Measurements from ENCODE around the gene EPB41L4A.
A peak's percentile ranks its signal among the peaks of the same experiment; 100 is the strongest.

Gene EPB41L4A, protein sequence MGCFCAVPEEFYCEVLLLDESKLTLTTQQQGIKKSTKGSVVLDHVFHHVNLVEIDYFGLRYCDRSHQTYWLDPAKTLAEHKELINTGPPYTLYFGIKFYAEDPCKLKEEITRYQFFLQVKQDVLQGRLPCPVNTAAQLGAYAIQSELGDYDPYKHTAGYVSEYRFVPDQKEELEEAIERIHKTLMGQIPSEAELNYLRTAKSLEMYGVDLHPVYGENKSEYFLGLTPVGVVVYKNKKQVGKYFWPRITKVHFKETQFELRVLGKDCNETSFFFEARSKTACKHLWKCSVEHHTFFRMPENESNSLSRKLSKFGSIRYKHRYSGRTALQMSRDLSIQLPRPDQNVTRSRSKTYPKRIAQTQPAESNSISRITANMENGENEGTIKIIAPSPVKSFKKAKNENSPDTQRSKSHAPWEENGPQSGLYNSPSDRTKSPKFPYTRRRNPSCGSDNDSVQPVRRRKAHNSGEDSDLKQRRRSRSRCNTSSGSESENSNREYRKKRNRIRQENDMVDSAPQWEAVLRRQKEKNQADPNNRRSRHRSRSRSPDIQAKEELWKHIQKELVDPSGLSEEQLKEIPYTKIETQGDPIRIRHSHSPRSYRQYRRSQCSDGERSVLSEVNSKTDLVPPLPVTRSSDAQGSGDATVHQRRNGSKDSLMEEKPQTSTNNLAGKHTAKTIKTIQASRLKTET

DNA sequence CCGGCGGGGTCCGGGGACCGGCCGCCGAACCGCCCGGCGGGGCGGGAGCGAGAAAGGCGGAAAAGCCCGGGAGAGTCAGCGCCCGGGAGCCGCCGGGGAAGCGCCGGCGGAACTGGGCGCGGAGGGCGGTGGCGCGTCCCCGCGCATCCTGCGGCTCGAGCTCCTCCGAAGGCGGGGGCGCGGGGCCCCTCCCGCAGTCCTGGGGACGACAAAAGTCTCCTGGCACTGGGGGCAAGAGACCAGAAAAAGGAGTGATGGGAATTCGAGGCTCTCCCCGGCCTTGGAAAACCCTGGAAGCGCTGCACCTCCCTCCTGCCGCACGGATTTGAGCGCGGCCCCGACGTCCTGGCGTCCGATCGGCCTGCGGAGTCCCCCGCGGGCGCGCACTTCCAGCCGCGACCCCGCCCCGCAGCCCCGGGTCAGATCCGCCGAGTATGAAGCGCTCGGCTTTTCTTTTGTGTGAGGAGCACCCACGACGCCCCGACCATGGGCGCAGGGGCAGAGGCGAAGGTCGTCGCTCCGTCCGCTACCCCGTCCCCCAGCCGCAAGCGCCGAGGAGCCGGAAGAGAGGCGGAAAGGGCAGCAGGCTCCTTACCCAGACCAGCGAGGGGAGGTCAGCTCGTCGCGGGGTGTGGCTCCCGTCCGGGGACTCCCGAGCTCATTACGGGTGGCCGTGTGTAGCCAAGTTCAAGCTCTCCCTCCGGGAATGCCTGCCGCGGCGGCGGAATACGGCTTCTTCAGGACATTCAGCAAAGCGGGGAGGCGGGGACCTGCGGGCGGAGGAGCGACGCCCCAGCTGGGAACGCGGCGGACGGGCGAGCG lies at the start of gene EPB41L4A:
EPB41L4A (minus strand) TSS at position 114 of the 822 bp plus-strand sequence. CDS start 238 bp downstream, outside the sequence.
- TF ChIP-seq RAD21 (IDR thresholded peaks at IDR 0.05; ENCODE audit: low read depth) = no peak
- TF ChIP-seq CEBPB (IDR thresholded peaks at IDR 0.05) = no peak
- TF ChIP-seq NFIC (IDR thresholded peaks at IDR 0.05) = peak; percentile 9; the same call in 1 of the 2 replicates
- peak; percentile 35 for TF ChIP-seq ZBTB7A (IDR thresholded peaks at IDR 0.05; ENCODE audit: low read depth)
- no peak for TF ChIP-seq FOXM1 (IDR thresholded peaks at IDR 0.05; ENCODE audit: borderline replicate concordance, low read depth)
- 0 out of 2 replicates have a peak, but pooled peaks have one; percentile 43 for TF ChIP-seq TAF1 (IDR thresholded peaks at IDR 0.05; ENCODE audit: low read depth)
- 0 out of 2 replicates have a peak, but pooled peaks have one; percentile 8 for TF ChIP-seq EGR1 (IDR thresholded peaks at IDR 0.05)
- TF ChIP-seq EP300 (IDR thresholded peaks at IDR 0.05; ENCODE audit: borderline replicate concordance) = no peak

DNA sequence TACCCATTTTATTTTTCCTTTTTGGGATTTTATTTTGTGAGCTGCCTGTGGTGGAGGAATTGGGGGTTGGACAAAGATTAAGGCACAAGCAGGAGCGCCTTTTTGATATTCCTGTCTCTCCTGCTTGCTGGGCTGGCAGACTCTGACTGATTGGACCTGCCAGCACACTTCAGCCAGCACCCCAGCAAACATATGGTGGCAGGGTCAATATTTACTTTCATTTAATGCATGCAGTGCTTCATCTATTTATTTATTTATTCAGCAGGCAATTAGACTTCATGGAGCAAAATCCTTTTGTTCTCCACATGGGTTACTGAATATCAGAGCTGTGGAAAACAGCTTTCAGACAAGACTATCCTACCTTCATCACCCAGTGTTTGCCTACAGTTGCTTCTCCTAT lies 48.4 kb upstream of the EPB41L4A start:
- no peak for TF ChIP-seq TAF1 (IDR thresholded peaks at IDR 0.05; ENCODE audit: low read depth)
- TF ChIP-seq, protein P1, sequence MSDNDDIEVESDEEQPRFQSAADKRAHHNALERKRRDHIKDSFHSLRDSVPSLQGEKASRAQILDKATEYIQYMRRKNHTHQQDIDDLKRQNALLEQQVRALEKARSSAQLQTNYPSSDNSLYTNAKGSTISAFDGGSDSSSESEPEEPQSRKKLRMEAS (IDR thresholded peaks at IDR 0.05) = no peak
- no peak for TF ChIP-seq CREB1 (IDR thresholded peaks at IDR 0.05; ENCODE audit: low read depth)
- TF ChIP-seq YY1 (IDR thresholded peaks at IDR 0.05; ENCODE audit: low read depth) = no peak
- TF ChIP-seq RAD21 (IDR thresholded peaks at IDR 0.05; ENCODE audit: low read depth) = no peak
- TF ChIP-seq ZBTB7A (IDR thresholded peaks at IDR 0.05; ENCODE audit: low read depth) = no peak
- TF ChIP-seq, protein P2, sequence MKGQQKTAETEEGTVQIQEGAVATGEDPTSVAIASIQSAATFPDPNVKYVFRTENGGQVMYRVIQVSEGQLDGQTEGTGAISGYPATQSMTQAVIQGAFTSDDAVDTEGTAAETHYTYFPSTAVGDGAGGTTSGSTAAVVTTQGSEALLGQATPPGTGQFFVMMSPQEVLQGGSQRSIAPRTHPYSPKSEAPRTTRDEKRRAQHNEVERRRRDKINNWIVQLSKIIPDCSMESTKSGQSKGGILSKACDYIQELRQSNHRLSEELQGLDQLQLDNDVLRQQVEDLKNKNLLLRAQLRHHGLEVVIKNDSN (IDR thresholded peaks at IDR 0.05) = no peak
- no peak for TF ChIP-seq FOXM1 (IDR thresholded peaks at IDR 0.05; ENCODE audit: borderline replicate concordance, low read depth)
- no peak for TF ChIP-seq NFIC (IDR thresholded peaks at IDR 0.05)
- no peak for TF ChIP-seq EGR1 (IDR thresholded peaks at IDR 0.05)
- TF ChIP-seq EP300 (IDR thresholded peaks at IDR 0.05; ENCODE audit: borderline replicate concordance) = no peak
- TF ChIP-seq TEAD4 (IDR thresholded peaks at IDR 0.05) = no peak
- no peak for TF ChIP-seq CEBPB (IDR thresholded peaks at IDR 0.05)
- TF ChIP-seq, protein P3, sequence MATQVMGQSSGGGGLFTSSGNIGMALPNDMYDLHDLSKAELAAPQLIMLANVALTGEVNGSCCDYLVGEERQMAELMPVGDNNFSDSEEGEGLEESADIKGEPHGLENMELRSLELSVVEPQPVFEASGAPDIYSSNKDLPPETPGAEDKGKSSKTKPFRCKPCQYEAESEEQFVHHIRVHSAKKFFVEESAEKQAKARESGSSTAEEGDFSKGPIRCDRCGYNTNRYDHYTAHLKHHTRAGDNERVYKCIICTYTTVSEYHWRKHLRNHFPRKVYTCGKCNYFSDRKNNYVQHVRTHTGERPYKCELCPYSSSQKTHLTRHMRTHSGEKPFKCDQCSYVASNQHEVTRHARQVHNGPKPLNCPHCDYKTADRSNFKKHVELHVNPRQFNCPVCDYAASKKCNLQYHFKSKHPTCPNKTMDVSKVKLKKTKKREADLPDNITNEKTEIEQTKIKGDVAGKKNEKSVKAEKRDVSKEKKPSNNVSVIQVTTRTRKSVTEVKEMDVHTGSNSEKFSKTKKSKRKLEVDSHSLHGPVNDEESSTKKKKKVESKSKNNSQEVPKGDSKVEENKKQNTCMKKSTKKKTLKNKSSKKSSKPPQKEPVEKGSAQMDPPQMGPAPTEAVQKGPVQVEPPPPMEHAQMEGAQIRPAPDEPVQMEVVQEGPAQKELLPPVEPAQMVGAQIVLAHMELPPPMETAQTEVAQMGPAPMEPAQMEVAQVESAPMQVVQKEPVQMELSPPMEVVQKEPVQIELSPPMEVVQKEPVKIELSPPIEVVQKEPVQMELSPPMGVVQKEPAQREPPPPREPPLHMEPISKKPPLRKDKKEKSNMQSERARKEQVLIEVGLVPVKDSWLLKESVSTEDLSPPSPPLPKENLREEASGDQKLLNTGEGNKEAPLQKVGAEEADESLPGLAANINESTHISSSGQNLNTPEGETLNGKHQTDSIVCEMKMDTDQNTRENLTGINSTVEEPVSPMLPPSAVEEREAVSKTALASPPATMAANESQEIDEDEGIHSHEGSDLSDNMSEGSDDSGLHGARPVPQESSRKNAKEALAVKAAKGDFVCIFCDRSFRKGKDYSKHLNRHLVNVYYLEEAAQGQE (IDR thresholded peaks at IDR 0.05; ENCODE audit: low read depth) = no peak
- TF ChIP-seq TCF12 (IDR thresholded peaks at IDR 0.05; ENCODE audit: low read depth) = no peak

DNA sequence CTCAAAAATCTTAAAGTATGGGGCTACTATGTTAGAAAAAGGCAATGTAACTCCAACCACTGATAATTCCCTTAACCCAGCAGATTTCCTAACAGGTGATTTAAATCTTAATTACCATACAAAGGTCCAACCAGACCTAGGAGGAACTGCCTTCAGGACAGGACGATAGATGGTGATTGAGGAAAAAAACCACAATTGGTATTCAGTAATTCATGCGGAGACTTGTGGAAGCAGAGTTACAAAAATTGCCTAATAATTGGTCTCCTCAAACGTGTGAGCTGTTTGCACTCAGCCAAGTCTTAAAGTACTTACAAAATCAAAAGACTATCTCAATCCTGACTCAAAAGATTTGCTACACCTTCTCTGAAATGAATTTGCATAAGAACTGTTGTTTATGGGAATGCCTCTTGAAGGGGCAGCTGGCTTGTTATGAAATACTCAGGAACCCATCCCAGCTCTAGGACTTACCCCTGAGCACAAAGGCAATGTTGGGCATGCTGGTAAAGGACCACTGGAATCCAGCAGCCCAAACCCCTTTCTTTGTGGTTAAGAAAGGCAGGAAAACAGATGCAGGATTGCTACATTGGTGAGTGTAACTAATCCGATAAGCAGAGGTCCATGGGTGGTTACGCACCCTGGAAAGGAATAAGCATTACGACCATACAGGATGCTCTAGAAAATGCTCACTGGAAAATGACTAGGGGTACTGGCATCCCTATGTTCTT lies 26.7 kb upstream of the EPB41L4A start:
- TF ChIP-seq ZBTB7A (IDR thresholded peaks at IDR 0.05; ENCODE audit: low read depth) (no peak), TAF1 (IDR thresholded peaks at IDR 0.05; ENCODE audit: low read depth) (no peak), FOXM1 (IDR thresholded peaks at IDR 0.05; ENCODE audit: borderline replicate concordance, low read depth) (no peak), NFIC (IDR thresholded peaks at IDR 0.05) (no peak), RAD21 (IDR thresholded peaks at IDR 0.05; ENCODE audit: low read depth) (no peak), CEBPB (IDR thresholded peaks at IDR 0.05) (no peak), EGR1 (IDR thresholded peaks at IDR 0.05) (no peak)
- TF ChIP-seq, protein P1 (IDR thresholded peaks at IDR 0.05) = no peak
- TF ChIP-seq, protein P2 (IDR thresholded peaks at IDR 0.05) = no peak

DNA sequence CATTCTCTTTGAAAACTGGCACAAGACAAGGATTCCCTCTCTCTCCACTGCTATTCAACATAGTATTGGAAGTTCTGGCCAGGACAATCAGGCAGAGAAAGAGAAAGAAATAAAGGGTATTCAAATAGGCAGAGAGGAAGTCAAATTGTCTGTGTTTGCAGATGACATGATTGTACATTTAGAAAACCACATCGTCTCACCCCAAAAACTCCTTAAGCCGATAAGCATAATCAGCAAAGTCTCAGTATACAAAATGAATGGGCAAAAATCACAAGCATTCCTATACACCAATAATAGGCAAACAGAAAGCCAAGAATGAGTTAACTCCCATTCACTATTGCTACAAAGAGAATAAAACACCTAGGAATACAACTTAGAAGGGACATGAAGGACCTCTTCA lies 21.0 kb upstream of the EPB41L4A start:
- no peak for TF ChIP-seq ZBTB7A (IDR thresholded peaks at IDR 0.05; ENCODE audit: low read depth)
- no peak for TF ChIP-seq CEBPB (IDR thresholded peaks at IDR 0.05)
- no peak for TF ChIP-seq RAD21 (IDR thresholded peaks at IDR 0.05; ENCODE audit: low read depth)
- no peak for TF ChIP-seq EGR1 (IDR thresholded peaks at IDR 0.05)
- TF ChIP-seq TEAD4 (IDR thresholded peaks at IDR 0.05) = no peak
- no peak for TF ChIP-seq CREB1 (IDR thresholded peaks at IDR 0.05; ENCODE audit: low read depth)
- no peak for TF ChIP-seq TAF1 (IDR thresholded peaks at IDR 0.05; ENCODE audit: low read depth)
- TF ChIP-seq TCF12 (IDR thresholded peaks at IDR 0.05; ENCODE audit: low read depth) = no peak
- TF ChIP-seq, protein P3 (IDR thresholded peaks at IDR 0.05; ENCODE audit: low read depth) = no peak
- no peak for TF ChIP-seq YY1 (IDR thresholded peaks at IDR 0.05; ENCODE audit: low read depth)
- no peak for TF ChIP-seq EP300 (IDR thresholded peaks at IDR 0.05; ENCODE audit: borderline replicate concordance)
- TF ChIP-seq, protein P2 (IDR thresholded peaks at IDR 0.05) = no peak
- TF ChIP-seq, protein P1 (IDR thresholded peaks at IDR 0.05) = no peak
- TF ChIP-seq NFIC (IDR thresholded peaks at IDR 0.05) = no peak
- no peak for TF ChIP-seq FOXM1 (IDR thresholded peaks at IDR 0.05; ENCODE audit: borderline replicate concordance, low read depth)

Data from Ishikawa (cell line).